Glutamatergic neuron (in vitro differentiated cells): Measurements from ENCODE around the gene CD38. TPM values are rescaled to one million over a fixed set of nuclear protein-coding genes. Genes with fewer than 3 reads are reported as not detected.
"Not testable (repeated sequence)": the region's sequence is repeated elsewhere in the genome, so short reads cannot be mapped to it uniquely, and the experiment has no call there.

Experiments
- DNase-seq: peaks from one replicate; pipeline ENCODE4 v3.0.0; 2022
- H3K27ac Mint-ChIP-seq: one replicate; pipeline ENCODE4 v1.8.0; 2020; ENCODE audit warnings: mild to moderate bottlenecking, mixed read lengths, inconsistent platforms; ENCODE audit not compliant: unreplicated experiment
- H3K27me3 Mint-ChIP-seq: one replicate; pipeline ENCODE4 v1.8.0; 2020; ENCODE audit warnings: mild to moderate bottlenecking, moderate library complexity, mixed read lengths, inconsistent platforms; ENCODE audit not compliant: unreplicated experiment
- H3K36me3 Mint-ChIP-seq: one replicate; pipeline ENCODE4 v1.8.0; 2020; ENCODE audit warnings: mild to moderate bottlenecking, mixed read lengths, inconsistent platforms; ENCODE audit not compliant: unreplicated experiment
- H3K4me1 Mint-ChIP-seq: one replicate; pipeline ENCODE4 v1.8.0; 2020; ENCODE audit warnings: mild to moderate bottlenecking, low read depth, mixed read lengths, inconsistent platforms; ENCODE audit not compliant: unreplicated experiment
- H3K4me3 Mint-ChIP-seq: one replicate; pipeline ENCODE4 v1.8.0; 2020; ENCODE audit warnings: mild to moderate bottlenecking, mixed read lengths, inconsistent platforms; ENCODE audit not compliant: unreplicated experiment
- H3K9me3 Mint-ChIP-seq: one replicate; pipeline ENCODE4 v1.8.0; 2020; ENCODE audit warnings: mild to moderate bottlenecking, moderate library complexity, mixed read lengths, inconsistent platforms; ENCODE audit not compliant: unreplicated experiment
- CTCF ChIP-seq: fragments of 200-600 bp; sonication (generic); IDR thresholded peaks from one replicate; pipeline ENCODE4 v1.5.0; 2021; ENCODE audit not compliant: partially characterized antibody, unreplicated experiment
- total RNA-seq: library from RNA; stranded (reverse); fragmentation: NEBNext Ultra II Directional; extraction: Animal tissue kit (Norgen Biotek cat#: 25700); gene quantifications from one replicate; pipeline ENCODE4 v1.2.1, GENCODE V29; 2021; ENCODE audit not compliant: unreplicated experiment

The CD38 gene
- total RNA-seq, 1 donor from 2014 or later, result 0.37 TPM

GRCh38 chr4:15758294-15758693 is 19.8 kb upstream of the CD38 start:
- H3K9me3 Mint-ChIP-seq, result peaks cover 2% of the 10 kb centered on the region

GRCh38 chr4:15762460-15762859 is 15.7 kb upstream of the CD38 start:
- H3K27ac Mint-ChIP-seq, H3K9me3 Mint-ChIP-seq, H3K4me3 Mint-ChIP-seq, H3K4me1 Mint-ChIP-seq, H3K36me3 Mint-ChIP-seq, H3K27me3 Mint-ChIP-seq, DNase-seq: not testable (repeated sequence)

More at GRCh38 chr4:15758294-15758693, 19.8 kb upstream of the CD38 start:
- TF ChIP-seq CTCF, result no peak
- H3K27me3 Mint-ChIP-seq, result no peaks in the 10 kb centered on the region
- no peak for DNase-seq
- H3K27ac Mint-ChIP-seq, result no peak overlapping the region
- H3K4me3 Mint-ChIP-seq, result no peak overlapping the region
- H3K4me1 Mint-ChIP-seq, result no peaks in the 10 kb centered on the region
- H3K36me3 Mint-ChIP-seq, result peaks cover 5% of the 10 kb centered on the region

- Mint-ChIP-seq H3K9me3 (no peaks in the 10 kb centered on the region), H3K4me1 (no peaks in the 10 kb centered on the region), H3K4me3 (no peak overlapping the region), H3K27ac (no peak overlapping the region), H3K27me3 (no peaks in the 10 kb centered on the region), H3K36me3 (no peaks in the 10 kb centered on the region)
- TF ChIP-seq CTCF, result no peak
- no peak for DNase-seq
Measured at GRCh38 chr4:15765391-15765790, 12.7 kb upstream of the CD38 start.

- TF ChIP-seq CTCF, result no peak
- H3K4me3 Mint-ChIP-seq, result no peak overlapping the region
- H3K27ac Mint-ChIP-seq, result no peak overlapping the region
Measured at GRCh38 chr4:15765910-15766697, 12.0 kb upstream of the CD38 start.

GRCh38 chr4:15766821-15767220 is 11.3 kb upstream of the CD38 start:
- Mint-ChIP-seq H3K36me3 (no peaks in the 10 kb centered on the region), H3K4me1 (no peaks in the 10 kb centered on the region), H3K9me3 (no peaks in the 10 kb centered on the region), H3K27ac (no peak overlapping the region), H3K27me3 (no peaks in the 10 kb centered on the region), H3K4me3 (no peak overlapping the region)
- TF ChIP-seq CTCF, result no peak
- DNase-seq, result no peak

More at GRCh38 chr4:15765910-15766697, 12.0 kb upstream of the CD38 start:
- H3K27me3 Mint-ChIP-seq, result no peaks in the 10 kb centered on the region
- H3K36me3 Mint-ChIP-seq, result no peaks in the 10 kb centered on the region
- no peaks in the 10 kb centered on the region for H3K9me3 Mint-ChIP-seq
- no peaks in the 10 kb centered on the region for H3K4me1 Mint-ChIP-seq
- no peak for DNase-seq
